GM18951 (cell line): ENCODE measurements around the gene TTC34.

Source experiments
- POLR2A ChIP-seq: IDR thresholded peaks from 4 replicates; pipeline ENCODE4 v1.6.1; 2011; ENCODE audit warnings: mild to moderate bottlenecking; ENCODE audit not compliant: insufficient read length, insufficient read depth; ENCODE audit errors: extremely low read depth
- in situ Hi-C: fragments of 300-500 bp; cut with MboI; formaldehyde crosslinking; loops from one replicate; pipeline ENCODE4 v1.12.0; 2022; ENCODE audit warnings: low sequenced_read_pairs, mixed read lengths, inconsistent platforms; ENCODE audit not compliant: unreplicated experiment

Gene TTC34

DNA sequence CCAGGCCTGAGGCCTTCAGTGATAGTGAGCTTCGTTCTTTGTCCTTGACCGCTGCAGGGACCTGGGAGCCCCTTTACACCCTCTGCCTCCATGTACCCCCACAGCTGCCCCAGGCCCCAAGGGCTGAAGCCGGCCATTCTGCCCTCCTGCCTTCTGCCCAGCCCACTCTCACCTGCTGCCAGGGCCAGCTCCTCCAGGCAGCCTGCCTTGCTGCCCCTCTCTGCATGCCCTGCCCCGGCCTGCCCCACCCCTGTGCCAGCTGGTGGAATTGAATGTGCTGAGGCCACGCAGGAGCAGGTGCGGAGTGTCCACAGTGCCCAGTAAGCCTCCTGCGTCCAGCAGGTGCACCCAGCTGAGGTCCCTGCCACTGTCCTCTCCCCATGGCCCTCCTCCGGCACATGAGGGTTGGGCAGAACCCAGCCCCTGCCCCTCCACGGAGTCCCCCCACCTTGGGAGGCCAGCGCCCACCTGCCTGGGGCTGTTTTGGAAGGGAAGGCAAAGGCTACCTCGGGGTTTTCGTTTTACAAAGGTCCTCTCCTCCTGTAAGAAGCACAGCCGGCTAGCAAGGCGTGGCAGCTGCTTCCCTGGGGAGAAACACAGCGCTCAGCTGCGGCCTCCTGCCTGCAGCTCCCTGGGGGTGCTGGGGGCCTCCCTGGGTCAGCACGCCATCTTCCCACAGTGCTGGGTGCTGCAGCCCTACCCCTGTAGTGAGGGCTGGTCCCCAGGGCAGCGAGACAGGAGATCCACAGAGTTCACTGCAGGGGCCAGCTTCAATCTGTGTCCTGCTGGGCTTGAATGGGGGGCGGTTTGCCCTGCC lies 189.7 kb downstream of the TTC34 start:
- in situ Hi-C loops = no loop called here
- no peak for TF ChIP-seq POLR2A

GRCh38 chr1:2611031-2611501 lies 190.4 kb downstream of the TTC34 start:
- no peak for TF ChIP-seq POLR2A
- in situ Hi-C loops = no loop called here

DNA sequence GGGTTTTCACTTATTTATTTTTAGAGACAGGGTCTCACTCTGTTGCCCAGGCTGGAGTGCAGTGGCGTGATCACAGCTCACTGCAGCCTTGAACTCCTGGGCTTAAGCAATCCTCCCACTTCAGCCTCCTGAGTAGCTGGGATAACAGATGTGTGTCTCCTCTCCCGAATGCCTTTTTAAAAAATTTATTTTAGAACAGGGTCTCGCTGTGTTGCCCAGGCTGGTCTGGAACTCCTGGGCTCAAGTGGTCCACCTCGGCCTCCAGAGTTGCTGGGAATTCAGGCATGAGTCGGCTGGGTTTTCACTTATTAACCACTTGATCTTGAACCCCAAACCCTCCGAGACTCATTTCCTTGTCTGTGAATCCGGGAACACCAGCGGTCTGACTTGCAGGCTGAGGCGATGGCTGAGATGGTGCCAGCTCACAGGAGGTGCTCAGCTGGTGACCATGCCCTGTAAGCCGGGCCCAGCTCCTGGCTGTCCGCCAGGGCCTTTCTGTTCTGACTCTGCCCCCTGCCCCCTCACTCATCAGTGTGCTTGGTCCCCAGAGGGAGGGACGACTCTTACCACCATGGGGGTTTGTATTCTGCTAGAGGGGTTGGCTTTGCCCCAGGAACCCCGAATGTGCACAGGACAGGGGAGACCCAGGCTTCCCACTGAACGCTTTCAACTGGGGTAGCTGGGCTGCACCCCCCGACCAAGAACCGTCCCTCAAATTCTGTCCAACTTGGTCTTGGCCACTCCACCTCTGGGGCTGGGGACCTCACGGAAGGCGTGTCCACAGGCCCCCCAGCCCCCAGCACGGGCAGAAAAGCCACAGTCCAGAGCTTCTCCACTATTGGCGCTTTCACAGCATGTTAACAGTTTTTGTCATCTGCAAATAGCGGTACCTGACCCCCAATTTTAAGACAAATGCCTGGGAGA lies 191.2 kb downstream of the TTC34 start:
- in situ Hi-C loops = no loop called here
- TF ChIP-seq POLR2A = no peak

DNA sequence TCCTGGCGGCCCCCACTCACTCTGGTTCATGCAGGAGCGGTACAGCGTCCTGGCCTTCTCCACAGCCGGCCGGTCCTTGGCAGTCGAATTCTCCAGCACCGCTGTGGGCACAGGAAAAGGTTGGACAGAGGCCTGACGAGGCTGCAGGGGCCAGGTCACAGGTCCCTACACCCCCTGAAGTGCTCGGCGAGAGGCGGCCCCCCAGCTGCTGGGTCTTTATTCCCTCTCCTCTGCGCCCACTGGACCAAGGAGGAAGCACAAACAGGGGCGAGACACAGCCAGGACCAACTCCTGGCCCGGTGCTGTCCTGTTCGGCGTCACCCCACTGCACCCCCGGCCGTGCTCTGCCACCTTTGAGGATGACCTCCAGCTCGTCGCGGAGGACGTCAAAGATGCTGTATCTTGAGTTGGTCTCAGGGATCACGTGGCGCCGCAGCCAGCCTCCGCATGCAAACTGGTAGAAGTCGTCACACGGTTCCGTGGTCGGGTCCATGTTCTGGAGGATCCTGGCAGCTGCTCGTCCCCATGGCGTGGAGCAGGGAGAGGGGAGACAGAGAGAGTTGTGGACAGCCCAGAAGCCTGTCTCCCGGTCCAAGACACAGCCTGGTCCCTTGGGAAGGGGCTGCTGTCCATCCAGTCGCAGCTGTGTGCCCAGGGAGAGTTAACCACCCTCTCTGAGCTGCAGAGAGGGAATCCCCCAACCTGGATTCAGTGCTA lies 192.0 kb downstream of the TTC34 start:
- in situ Hi-C loops = no loop called here
- no peak for TF ChIP-seq POLR2A

GRCh38 chr1:2607641-2608091 lies 193.8 kb downstream of the TTC34 start:
- in situ Hi-C loops = no loop called here
- TF ChIP-seq POLR2A = no peak

DNA sequence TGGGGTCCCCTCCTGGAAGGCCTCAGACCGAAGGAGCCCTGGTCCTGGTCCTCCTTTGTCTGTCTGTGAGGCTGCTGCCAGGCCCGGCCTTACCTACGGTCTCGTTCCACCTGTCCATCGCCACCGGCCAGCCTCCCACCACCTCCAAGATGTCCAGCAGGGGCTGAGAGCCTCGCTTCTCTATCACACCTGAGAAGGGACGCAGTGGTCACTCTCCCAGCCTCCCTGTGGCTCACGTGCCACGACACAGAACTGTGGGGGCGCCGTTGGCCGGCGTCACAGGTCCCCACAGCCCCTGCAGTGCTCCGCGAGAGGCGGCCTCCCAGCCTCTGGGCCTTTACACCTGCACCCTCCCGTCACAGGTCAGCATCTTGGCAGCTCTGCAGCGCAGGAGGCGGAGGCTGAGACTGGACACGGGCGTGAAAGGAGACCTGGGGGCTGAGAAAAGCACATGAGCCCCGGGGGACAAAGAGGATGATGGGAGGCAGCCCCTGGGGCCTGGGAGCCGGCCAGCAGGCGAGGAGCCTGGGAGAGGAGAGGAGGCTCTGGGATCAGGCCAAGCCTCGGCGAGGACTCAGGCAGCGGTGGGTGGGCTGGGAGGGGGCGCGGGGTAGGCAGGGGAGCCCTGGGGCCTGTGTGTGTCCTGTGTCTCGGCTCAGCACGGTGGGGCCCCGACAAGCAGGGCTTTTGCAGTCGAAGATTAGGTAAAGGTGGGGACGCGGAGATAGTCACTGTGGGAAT lies 194.4 kb downstream of the TTC34 start:
- TF ChIP-seq POLR2A = no peak

GRCh38 chr1:2606396-2606880 lies 195.1 kb downstream of the TTC34 start:
- in situ Hi-C loops = no loop called here
- no peak for TF ChIP-seq POLR2A

More for the DNA sequence above, 194.4 kb downstream of the TTC34 start:
- in situ Hi-C loops = no loop called here

GRCh38 chr1:2605509-2606395 lies 195.7 kb downstream of the TTC34 start:
- TF ChIP-seq POLR2A = no peak
- in situ Hi-C loops = no loop called here

DNA sequence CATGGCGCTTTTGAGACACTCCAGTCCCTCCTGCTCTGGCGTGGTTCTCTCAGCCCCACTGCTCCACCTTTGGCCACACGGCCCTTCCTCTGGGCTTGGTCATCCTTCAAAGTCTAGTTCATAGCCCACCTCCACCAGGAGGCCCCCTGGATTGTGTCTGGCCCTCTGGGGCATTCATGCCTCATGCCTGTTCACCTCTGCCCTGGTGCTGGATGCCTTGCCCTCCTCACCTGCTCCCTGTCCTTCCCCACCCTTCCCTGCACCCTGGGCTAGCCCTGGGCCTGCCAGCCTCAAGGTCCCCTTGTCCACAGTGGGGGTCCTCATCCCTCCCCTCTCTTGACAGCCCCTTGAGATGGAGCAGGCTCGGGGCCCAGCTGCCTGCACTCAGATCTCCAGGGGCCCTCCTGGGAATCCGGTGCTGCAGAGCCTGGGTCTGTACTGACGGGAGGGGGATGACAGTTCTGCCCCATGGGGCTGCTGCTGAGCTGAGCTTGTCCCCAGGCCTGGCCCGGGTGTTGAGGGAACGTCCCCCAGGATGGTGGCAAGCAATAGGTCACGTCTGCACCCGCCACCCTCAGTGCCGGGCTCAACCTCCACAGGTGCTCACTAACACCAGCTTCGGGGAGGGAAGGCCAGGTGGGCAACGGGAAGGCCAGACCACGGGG lies 196.5 kb downstream of the TTC34 start:
- TF ChIP-seq POLR2A = no peak
- in situ Hi-C loops = no loop called here

DNA sequence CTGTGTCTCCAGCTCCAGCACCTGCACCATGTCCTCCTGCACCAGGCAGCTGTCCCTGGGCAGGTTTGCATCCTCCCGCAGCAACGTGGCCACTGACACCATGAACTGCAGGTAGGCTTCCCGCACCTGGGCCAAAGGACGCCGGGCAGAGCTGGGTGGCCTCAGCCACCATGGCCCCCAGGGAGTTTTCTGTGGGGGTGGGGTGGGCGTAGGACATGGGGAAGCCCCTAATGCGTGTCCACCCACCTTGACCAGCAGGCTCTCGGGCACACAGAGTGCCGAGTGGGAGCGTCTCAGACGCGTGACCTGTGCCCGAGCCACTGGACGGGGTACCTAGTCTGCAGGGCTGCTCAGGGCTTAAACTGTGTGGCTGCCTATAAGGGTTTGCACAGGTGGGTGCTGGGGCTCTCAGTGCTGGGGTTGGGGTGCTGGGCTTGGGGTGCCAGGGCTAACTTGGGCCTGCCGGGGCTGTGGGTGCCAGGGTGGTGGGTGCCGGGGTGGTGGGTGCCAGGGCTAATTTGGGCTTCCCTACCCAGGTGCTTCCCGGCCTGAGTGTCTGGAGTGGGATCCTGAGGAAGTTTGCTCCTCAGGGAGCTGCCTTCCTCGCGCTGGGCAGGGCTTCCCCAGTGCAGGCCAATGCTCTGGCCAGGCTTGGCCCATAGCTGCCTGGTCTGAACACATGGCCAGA lies 197.2 kb downstream of the TTC34 start:
- TF ChIP-seq POLR2A = no peak
- in situ Hi-C loops = no loop called here
